Stimulated activated CD4-positive, alpha-beta T cell treated with anti-CD3 and anti-CD28 coated beads, Interleukin-2, amount 100 ng/mL, for 48 hours (primary cell): ENCODE measurements around the gene PPP1R12B.
"Not testable (repeated sequence)": the region's sequence is repeated elsewhere in the genome, so short reads cannot be mapped to it uniquely, and the experiment has no call there.

ENCODE experiments used
- DNase-seq, 2 donors: peaks; one replicate each; pipeline ENCODE4 v3.0.0-alpha.2; 2020

PPP1R12B gene

DNA sequence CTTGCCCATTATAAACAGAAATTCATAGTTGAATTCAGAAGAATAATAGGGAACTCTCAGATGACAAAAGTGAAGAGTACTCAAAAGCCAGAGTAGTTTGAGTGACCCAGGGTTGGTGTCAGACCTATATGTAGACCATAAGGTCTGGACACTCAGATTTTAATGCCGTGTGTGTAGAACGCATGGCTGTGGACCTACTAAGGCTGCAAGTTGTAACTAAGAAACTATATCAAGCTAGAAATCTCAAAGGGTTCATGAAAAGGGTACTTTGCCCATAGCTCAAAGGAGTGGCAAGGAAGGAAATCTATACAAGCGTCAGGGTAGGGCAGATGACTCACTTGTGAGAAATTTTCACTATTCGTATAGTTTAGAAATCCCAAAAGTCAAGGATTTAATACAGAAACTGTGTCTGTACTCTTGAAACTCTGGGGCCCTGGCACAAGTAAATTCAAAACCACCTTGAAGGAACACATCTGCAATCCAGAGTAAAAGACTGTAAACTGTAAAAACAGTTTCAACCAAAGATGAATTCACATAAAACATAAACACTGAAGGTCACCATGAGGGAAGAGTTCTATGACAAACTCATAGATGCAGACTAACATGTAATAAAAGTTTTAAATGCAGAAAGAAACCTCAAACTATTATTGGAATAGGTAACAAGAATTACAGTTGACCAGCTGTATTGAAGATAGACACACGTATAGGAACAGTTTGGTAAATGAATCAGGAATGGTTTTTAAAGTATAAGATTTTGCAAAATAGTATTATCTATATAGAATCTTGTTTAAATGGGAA, 108.1 kb downstream of the PPP1R12B start:
- DNase-seq, result not testable (repeated sequence)

- DNase-seq, result not testable (repeated sequence)
Measured at GRCh38 chr1:202458651-202459050, 110.2 kb downstream of the PPP1R12B start.

DNA sequence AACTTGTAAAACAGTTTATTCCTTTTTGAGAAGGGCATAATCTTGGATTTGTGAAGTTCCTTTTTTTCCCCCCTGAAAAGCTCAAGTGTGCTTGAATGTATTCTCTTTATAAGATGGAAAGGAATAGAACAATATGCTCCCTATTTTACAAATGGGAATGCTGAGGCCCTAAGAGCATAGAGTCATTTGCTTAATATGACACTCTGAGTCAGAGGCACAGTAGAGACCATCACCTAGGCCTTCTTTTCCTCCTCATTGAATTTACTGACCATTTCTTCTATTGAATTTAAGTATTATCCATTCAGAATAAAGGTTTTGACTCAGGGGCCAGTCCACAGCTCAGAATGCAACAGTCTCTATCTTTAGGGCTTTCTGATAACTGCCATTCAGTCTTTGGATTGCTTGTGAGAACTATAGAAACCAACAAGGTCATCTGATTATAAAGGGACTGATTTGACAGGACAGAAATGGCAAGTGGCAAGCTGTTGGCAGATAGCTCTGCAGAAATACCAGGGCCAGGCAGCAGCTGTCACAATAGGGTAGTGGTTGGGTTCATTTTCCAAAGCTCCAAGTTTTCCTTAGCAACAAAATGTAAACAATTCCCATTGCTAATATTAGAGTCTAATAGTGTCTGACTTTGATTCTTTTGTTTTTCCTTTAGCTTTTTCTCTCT, 111.1 kb downstream of the PPP1R12B start:
- not testable (repeated sequence) for DNase-seq

- not testable (repeated sequence) for DNase-seq
Measured at GRCh38 chr1:202460143-202460495, 111.6 kb downstream of the PPP1R12B start.

GRCh38 chr1:202462342-202463076, 114.0 kb downstream of the PPP1R12B start:
- no peak for DNase-seq

- not testable (repeated sequence) for DNase-seq
Measured at GRCh38 chr1:202464153-202464742, 115.7 kb downstream of the PPP1R12B start.

DNA sequence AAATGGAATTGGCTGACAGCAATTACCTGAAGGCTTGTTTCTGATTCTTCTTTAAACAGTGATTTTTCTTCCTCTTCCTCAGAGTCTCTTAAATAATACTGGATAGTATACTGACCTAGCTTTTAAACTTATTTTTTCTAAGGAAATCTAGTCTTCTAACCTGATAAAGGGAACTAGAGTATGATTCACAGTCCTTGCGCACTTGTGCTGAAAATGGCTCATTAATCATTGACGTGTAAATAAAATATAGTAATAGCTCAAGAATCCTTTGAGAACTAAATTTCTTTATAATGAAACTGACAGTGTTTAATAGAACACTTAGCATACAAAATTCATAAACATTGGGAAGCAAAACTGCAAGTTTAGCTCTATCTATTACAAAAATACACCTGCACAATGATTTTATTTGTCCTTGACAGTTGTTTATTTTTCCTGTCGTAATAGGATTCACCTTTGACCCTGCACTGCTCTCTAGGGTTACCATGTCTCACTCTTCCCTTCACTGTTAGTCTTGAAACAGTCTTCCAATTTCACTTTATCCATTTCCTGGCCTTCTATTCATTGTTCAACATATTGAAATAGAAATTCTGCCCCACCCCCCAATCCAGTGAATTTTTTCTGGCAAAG, 117.3 kb downstream of the PPP1R12B start:
- not testable (repeated sequence) for DNase-seq

DNA sequence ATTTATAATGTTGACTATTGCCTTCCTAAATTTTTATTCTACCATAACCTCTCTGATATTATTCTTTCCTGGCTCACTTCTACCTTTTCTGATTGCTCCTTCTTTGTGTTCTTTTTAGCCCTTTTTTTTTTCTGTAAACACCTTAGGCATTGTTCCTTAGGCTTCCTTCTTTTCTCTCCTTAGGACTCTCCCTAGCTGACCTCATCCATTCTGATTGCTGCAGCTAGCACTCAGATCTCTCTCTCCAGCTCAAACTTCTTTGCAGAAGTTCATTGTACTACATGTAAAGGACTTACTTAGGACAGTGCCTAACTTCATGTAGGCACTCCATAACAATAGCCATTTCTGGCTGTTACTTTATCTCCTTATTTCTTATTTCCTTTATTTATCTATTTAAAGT, 117.8 kb downstream of the PPP1R12B start:
- not testable (repeated sequence) for DNase-seq

DNA sequence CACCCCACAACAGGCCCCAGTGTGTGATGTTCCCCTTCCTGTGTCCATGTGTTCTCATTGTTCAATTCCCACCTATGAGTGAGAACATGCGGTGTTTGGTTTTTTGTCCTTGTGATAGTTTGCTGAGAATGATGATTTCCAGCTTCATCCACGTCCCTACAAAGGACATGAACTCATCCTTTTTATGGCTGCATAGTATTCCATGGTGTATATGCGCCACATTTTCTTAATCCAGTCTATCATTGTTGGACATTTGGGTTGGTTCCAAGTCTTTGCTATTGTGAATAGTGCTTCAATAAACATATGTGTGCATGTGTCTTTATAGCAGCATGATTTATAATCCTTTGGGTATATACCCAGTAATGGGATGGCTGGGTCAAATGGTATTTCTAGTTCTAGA, 118.9 kb downstream of the PPP1R12B start:
- DNase-seq, result not testable (repeated sequence)

DNA sequence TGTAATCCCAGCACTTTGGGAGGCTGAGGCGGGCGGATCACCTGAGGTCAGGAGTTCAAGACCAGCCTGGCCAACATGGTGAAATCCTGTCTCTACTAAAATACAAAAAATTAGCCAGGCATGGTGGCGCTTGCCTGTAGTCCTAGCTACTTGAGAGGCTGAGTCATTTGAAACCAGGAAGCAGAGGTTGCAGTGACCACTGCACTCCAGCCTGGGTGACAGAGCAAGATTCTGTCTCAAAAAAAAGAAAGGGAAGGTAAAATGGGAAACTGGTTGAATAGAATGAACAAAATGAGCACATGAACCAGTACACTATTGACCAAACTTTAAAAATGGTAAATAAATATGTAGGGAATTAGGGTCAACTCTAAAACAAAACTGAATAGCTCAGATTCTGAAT, 120.2 kb downstream of the PPP1R12B start:
- DNase-seq, result not testable (repeated sequence)

GRCh38 chr1:202469123-202469522, 120.6 kb downstream of the PPP1R12B start:
- DNase-seq, result not testable (repeated sequence)

DNA sequence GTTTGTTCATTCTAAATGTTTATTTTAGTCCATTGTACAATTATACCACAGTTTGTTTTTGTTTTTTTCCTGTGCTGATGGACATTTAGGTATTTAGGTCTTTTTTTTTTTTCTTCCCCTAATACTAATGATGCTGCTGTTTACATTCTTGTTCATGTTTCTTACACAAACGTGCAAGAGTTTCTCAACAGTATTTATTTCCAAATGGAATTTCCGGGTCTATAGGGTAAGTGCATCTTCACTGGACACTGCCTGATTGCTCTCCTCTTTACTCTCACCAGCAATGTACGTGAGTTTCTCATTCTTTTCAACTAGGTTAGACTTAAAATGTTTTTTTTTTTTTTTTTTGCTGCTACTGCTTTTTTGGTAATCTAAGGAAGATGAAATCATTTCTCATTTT, 122.7 kb downstream of the PPP1R12B start:
- DNase-seq, result no peak

GRCh38 chr1:202472347-202473124, 124.0 kb downstream of the PPP1R12B start:
- not testable (repeated sequence) for DNase-seq

GRCh38 chr1:202473266-202474045, 125.0 kb downstream of the PPP1R12B start:
- DNase-seq, result not testable (repeated sequence)

DNA sequence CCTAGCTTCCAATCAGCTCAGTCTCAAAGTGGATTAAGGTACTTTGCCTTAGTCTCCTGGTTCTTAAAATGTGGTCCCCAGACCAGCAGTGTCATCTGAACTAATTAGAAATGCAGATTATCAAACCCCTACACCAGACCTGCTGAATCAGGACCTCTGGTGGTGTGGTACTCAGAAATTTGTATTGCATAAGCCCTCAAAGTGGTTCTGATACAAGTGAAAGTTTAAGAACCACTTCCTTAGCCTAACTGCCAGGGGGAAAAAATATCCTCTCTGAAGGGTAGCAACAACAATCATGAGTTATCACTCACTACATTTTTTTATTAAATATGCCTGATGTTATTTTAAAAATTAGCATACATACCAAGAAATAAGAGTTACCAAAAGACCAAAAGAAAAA, 131.2 kb downstream of the PPP1R12B start:
- not testable (repeated sequence) for DNase-seq

DNA sequence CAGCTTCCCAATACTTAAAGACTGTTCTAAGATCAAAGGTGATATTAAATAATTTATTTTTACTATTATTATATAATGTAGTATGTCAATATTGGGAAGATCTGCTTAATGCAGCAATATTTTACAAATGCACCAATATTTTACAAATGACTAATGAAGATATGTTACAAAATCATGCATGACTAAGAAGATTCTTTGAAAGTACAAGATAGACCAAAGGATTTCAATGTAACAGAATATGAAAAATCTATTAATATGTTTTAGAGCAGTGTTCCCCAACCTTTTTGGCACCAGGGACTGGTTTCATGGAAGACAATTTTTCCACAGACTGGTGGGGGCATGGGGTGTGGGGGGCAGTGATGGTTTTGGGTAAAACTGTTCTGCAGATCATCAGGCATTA, 132.1 kb downstream of the PPP1R12B start:
- not testable (repeated sequence) for DNase-seq

DNA sequence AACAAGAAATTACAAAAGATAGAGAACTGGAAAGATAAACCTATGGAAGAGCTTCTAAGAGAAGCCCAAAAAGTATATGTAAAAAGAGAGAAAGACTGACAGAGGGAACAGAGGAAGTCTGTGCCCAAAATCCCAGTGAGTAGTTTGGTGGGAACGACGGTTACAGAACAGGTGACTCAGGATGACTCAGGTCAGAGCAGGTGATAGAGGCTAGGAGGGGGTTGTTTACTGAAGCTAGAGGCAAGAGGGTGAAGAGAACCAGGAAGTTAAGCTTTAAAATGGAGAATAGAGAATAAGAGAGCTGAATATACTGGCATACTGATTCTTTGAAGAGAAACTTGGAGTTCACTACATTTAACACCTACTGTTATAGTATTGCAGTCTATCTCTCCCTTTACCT, 134.9 kb downstream of the PPP1R12B start:
- not testable (repeated sequence) for DNase-seq

GRCh38 chr1:202484032-202484431, 135.5 kb downstream of the PPP1R12B start:
- not testable (repeated sequence) for DNase-seq

- not testable (repeated sequence) for DNase-seq
Measured at GRCh38 chr1:202484820-202485219, 136.3 kb downstream of the PPP1R12B start.

DNA sequence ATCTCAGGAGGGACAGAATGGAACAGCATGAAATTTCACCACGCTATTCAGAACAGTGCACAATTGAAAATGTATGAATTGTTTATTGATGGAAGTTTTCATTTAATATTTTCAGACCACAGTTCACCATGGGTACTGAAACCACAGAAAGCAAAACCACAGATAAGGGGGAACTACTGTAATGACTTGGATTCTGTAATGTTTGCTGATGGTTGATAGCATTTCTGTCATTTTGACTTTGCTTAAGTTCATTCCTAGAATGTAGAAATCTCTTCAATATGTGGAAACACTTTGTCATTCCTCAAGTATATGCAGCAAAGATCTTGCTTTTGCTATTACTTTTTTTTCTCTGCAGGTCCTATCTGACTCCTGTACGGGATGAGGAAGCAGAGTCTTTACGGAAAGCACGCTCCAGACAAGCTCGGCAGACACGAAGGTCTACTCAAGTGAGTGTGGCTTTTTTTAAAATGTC, 139.7 kb downstream of the PPP1R12B start:
- DNase-seq, result not testable (repeated sequence)

DNA sequence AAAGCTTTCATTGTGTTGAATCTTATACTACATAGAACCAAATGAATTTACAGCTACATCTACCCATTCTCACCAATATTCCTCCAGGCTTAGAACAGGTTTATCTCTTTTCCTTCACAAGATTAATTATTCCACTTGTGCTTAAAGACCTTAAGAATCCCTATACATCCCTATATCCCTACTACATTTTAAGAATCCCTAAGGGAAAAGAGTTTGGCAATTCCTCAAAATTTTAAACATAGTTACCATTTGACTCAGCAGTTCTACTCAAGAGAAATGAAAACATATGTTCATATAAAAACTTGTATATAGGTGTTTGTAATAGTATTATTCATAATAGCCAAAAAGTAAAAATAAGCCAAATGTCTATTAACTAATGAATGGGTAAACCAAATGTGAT, 140.6 kb downstream of the PPP1R12B start:
- not testable (repeated sequence) for DNase-seq
